ENCODE data around the gene SAP25. TPM values are rescaled to one million over a fixed set of nuclear protein-coding genes. Genes with fewer than 3 reads are reported as not detected.

Gene SAP25
- total RNA-seq, 1 donor from 2014 or later, result not detected

GRCh38 chr7:100572281-100572948, 1.3 kb downstream of the SAP25 start:
- Histone ChIP-seq H3K27ac (no peak overlapping the region), H4K20me1 (ENCODE audit: low read depth) (peaks cover 6% of the 10 kb centered on the region), H3K36me3 (no peaks in the 10 kb centered on the region), H2AFZ (replicated peaks) (no peak overlapping the region), H3F3A (ENCODE audit: low read depth) (peaks cover 19% of the 10 kb centered on the region), H3K9me3 (ENCODE audit: low read depth) (no peaks in the 10 kb centered on the region), H3K27me3 (peaks cover 16% of the 10 kb centered on the region), H3K4me2 (no peak overlapping the region), H3K9ac (no peak overlapping the region), H3K4me3 (no peak overlapping the region), H3K4me1 (peaks cover 16% of the 10 kb centered on the region), H3K79me2 (ENCODE audit: low read depth) (no peaks in the 10 kb centered on the region)
- Mint-ChIP-seq H3K36me3 (peaks cover 6% of the 10 kb centered on the region), H3K27me3 (ENCODE audit: insufficient read depth, low read depth) (peaks cover 7% of the 10 kb centered on the region), H3K4me1 (peaks cover 33% of the 10 kb centered on the region), H3K9me3 (no peaks in the 10 kb centered on the region), H3K4me3 (peak overlapping the region; percentile 72), H3K27ac (peak overlapping the region; percentile 14)
- TF ChIP-seq, protein P1, sequence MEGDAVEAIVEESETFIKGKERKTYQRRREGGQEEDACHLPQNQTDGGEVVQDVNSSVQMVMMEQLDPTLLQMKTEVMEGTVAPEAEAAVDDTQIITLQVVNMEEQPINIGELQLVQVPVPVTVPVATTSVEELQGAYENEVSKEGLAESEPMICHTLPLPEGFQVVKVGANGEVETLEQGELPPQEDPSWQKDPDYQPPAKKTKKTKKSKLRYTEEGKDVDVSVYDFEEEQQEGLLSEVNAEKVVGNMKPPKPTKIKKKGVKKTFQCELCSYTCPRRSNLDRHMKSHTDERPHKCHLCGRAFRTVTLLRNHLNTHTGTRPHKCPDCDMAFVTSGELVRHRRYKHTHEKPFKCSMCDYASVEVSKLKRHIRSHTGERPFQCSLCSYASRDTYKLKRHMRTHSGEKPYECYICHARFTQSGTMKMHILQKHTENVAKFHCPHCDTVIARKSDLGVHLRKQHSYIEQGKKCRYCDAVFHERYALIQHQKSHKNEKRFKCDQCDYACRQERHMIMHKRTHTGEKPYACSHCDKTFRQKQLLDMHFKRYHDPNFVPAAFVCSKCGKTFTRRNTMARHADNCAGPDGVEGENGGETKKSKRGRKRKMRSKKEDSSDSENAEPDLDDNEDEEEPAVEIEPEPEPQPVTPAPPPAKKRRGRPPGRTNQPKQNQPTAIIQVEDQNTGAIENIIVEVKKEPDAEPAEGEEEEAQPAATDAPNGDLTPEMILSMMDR (IDR thresholded peaks at IDR 0.05), result no peak
- TF ChIP-seq EZH2phosphoT487 (IDR thresholded peaks at IDR 0.05) (no peak), EZH2 (IDR thresholded peaks at IDR 0.05) (no peak)
- no peak for DNase-seq (ENCODE audit: low spot score)

- no peak overlapping the region for H3K27ac ChIP-seq
- H3K27me3 ChIP-seq, result peaks cover 16% of the 10 kb centered on the region
- H2AFZ ChIP-seq (replicated peaks), result no peak overlapping the region
- no peaks in the 10 kb centered on the region for H3K79me2 ChIP-seq (ENCODE audit: low read depth)
- no peak overlapping the region for H3K9ac ChIP-seq
- Mint-ChIP-seq H3K9me3 (no peaks in the 10 kb centered on the region), H3K4me1 (peaks cover 40% of the 10 kb centered on the region), H3K36me3 (peaks cover 6% of the 10 kb centered on the region), H3K27ac (peak overlapping the region; percentile 14), H3K27me3 (ENCODE audit: insufficient read depth, low read depth) (peaks cover 7% of the 10 kb centered on the region), H3K4me3 (peak overlapping the region; percentile 72)
- H3K4me3 ChIP-seq, result no peak overlapping the region
- no peaks in the 10 kb centered on the region for H3K36me3 ChIP-seq
- H3K4me1 ChIP-seq, result peaks cover 16% of the 10 kb centered on the region
- TF ChIP-seq EZH2phosphoT487 (IDR thresholded peaks at IDR 0.05) (no peak), EZH2 (IDR thresholded peaks at IDR 0.05) (no peak)
- TF ChIP-seq, protein P1 (IDR thresholded peaks at IDR 0.05), result no peak
- no peak overlapping the region for H3K4me2 ChIP-seq
- no peaks in the 10 kb centered on the region for H3K9me3 ChIP-seq (ENCODE audit: low read depth)
- H3F3A ChIP-seq (ENCODE audit: low read depth), result peaks cover 19% of the 10 kb centered on the region
- peaks cover 6% of the 10 kb centered on the region for H4K20me1 ChIP-seq (ENCODE audit: low read depth)
- DNase-seq (ENCODE audit: low spot score), result no peak
Observed at GRCh38 chr7:100571829-100572116, 1.9 kb downstream of the SAP25 start.

- Histone ChIP-seq H3K4me1 (peaks cover 16% of the 10 kb centered on the region), H3K4me3 (no peak overlapping the region), H3K79me2 (ENCODE audit: low read depth) (no peaks in the 10 kb centered on the region), H3K36me3 (no peaks in the 10 kb centered on the region), H3K27ac (no peak overlapping the region), H3F3A (ENCODE audit: low read depth) (peaks cover 19% of the 10 kb centered on the region), H3K4me2 (peak overlapping the region; percentile 90), H3K9ac (no peak overlapping the region), H2AFZ (replicated peaks) (no peak overlapping the region), H3K9me3 (ENCODE audit: low read depth) (no peaks in the 10 kb centered on the region), H4K20me1 (ENCODE audit: low read depth) (peaks cover 6% of the 10 kb centered on the region), H3K27me3 (peaks cover 16% of the 10 kb centered on the region)
- Mint-ChIP-seq H3K4me1 (peaks cover 46% of the 10 kb centered on the region), H3K27ac (no peak overlapping the region), H3K4me3 (no peak overlapping the region), H3K36me3 (peaks cover 2% of the 10 kb centered on the region), H3K27me3 (ENCODE audit: insufficient read depth, low read depth) (peaks cover 7% of the 10 kb centered on the region), H3K9me3 (no peaks in the 10 kb centered on the region)
- peak; percentile 38 for DNase-seq (ENCODE audit: low spot score)
- TF ChIP-seq, protein P1 (IDR thresholded peaks at IDR 0.05), result no peak
- TF ChIP-seq EZH2phosphoT487 (IDR thresholded peaks at IDR 0.05) (no peak), EZH2 (IDR thresholded peaks at IDR 0.05) (no peak)
Observed at GRCh38 chr7:100570954-100571828, 2.5 kb downstream of the SAP25 start.

Measured in neural progenitor cell (in vitro differentiated cells).